ENCODE measurements around the gene TM4SF1.
A peak's percentile ranks its signal among the peaks of the same experiment; 100 is the strongest.

Gene TM4SF1

GRCh38 chr3:149377408-149378364, at the start of gene TM4SF1:
Gene TM4SF1 (minus strand): TSS chr3:149377649. CDS start chr3:149377547, 102 bp downstream.
- TF ChIP-seq CTCF (IDR thresholded peaks at IDR 0.05; ENCODE audit: insufficient read depth, low read depth, low read length, missing control alignments) = no peak
- DNase-seq (ENCODE audit: low read depth) = peak; percentile 99
- peak within 1 kb of the TSS; percentile 65 for H3K4me3 ChIP-seq (ENCODE audit: low read length)

GRCh38 chr3:149426325-149426724, 48.9 kb upstream of the TM4SF1 start:
- TF ChIP-seq CTCF (IDR thresholded peaks at IDR 0.05; ENCODE audit: insufficient read depth, low read depth, low read length, missing control alignments) = no peak
- H3K4me3 ChIP-seq (ENCODE audit: low read length) = no peak overlapping the region
- no peak for DNase-seq (ENCODE audit: low read depth)

- TF ChIP-seq CTCF (IDR thresholded peaks at IDR 0.05; ENCODE audit: insufficient read depth, low read depth, low read length, missing control alignments) = no peak
- no peak overlapping the region for H3K4me3 ChIP-seq (ENCODE audit: low read length)
- no peak for DNase-seq (ENCODE audit: low read depth)
Observed at GRCh38 chr3:149424918-149425317, 47.5 kb upstream of the TM4SF1 start.

GRCh38 chr3:149421764-149422163, 44.3 kb upstream of the TM4SF1 start:
- H3K4me3 ChIP-seq (ENCODE audit: low read length) = no peak overlapping the region
- DNase-seq (ENCODE audit: low read depth) = no peak
- TF ChIP-seq CTCF (IDR thresholded peaks at IDR 0.05; ENCODE audit: insufficient read depth, low read depth, low read length, missing control alignments) = no peak

GRCh38 chr3:149419816-149420215, 42.4 kb upstream of the TM4SF1 start:
- no peak for TF ChIP-seq CTCF (IDR thresholded peaks at IDR 0.05; ENCODE audit: insufficient read depth, low read depth, low read length, missing control alignments)
- H3K4me3 ChIP-seq (ENCODE audit: low read length) = no peak overlapping the region
- no peak for DNase-seq (ENCODE audit: low read depth)

GRCh38 chr3:149417727-149418126, 40.3 kb upstream of the TM4SF1 start:
- no peak overlapping the region for H3K4me3 ChIP-seq (ENCODE audit: low read length)
- no peak for DNase-seq (ENCODE audit: low read depth)
- TF ChIP-seq CTCF (IDR thresholded peaks at IDR 0.05; ENCODE audit: insufficient read depth, low read depth, low read length, missing control alignments) = no peak

Measured in epithelial cell of esophagus (primary cell).